Liver (tissue), 9 donors: ENCODE data around the gene BARHL1. TPM values are rescaled to one million over a fixed set of nuclear protein-coding genes. Genes with fewer than 3 reads are reported as not detected.

Source experiments
- DNase-seq: peaks from one replicate; pipeline ENCODE4 v3.0.0-alpha.2; 2017; ENCODE audit warnings: low spot score
- H3K27ac ChIP-seq, 2 donors: one replicate each; pipeline ENCODE4 v1.7.0; 2013; ENCODE audit warnings: inconsistent platforms in 2 of 2, low read length in 2 of 2, control low read depth in 1 of 2, low read depth in 1 of 2, mild to moderate bottlenecking in 1 of 2
- H3K27me3 ChIP-seq, 4 donors: one replicate each; pipeline versions ENCODE4 v1.6.1 to v1.7.0; 2013; ENCODE audit warnings: low read length in 3 of 4, inconsistent platforms in 1 of 4, mild to moderate bottlenecking in 1 of 4, moderate library complexity in 1 of 4; ENCODE audit not compliant: control insufficient read depth in 4 of 4, insufficient read depth in 4 of 4
- H3K36me3 ChIP-seq, 4 donors: one replicate each; pipeline versions ENCODE4 v1.6.1 to v1.7.0; 2013; ENCODE audit warnings: low read length in 3 of 4, mild to moderate bottlenecking in 3 of 4, low read depth in 1 of 4, moderate library complexity in 1 of 4; ENCODE audit not compliant: control insufficient read depth in 4 of 4, insufficient read depth in 3 of 4
- H3K4me1 ChIP-seq, 4 donors: one replicate each; pipeline versions ENCODE4 v1.6.1 to v1.7.0; 2013; ENCODE audit warnings: low read length in 3 of 4, mild to moderate bottlenecking in 3 of 4, moderate library complexity in 1 of 4; ENCODE audit not compliant: control insufficient read depth in 4 of 4, insufficient read depth in 4 of 4
- H3K4me3 ChIP-seq, 3 donors: one replicate each; pipeline versions ENCODE4 v1.6.1 to v1.7.0; 2013; ENCODE audit warnings: low read length in 3 of 3, control low read depth in 1 of 3, low read depth in 1 of 3, mild to moderate bottlenecking in 1 of 3
- H3K9ac ChIP-seq, 2 donors: one replicate each; pipeline ENCODE4 v1.7.0; 2013; ENCODE audit warnings: low read length in 2 of 2, mild to moderate bottlenecking in 2 of 2, moderate library complexity in 2 of 2, control low read depth in 1 of 2, low read depth in 1 of 2
- H3K9me3 ChIP-seq, 4 donors: one replicate each; pipeline versions ENCODE4 v1.6.1 to v1.7.0; 2013; ENCODE audit warnings: low read length in 3 of 4; ENCODE audit not compliant: control insufficient read depth in 4 of 4
- EGR1 ChIP-seq, 2 donors: IDR thresholded peaks; 2 replicates each; pipeline ENCODE4 v1.6.1; 2016 to 2018; ENCODE audit warnings: antibody characterized with exemption in 2 of 2, low read depth in 2 of 2
- FOXA2 ChIP-seq: IDR thresholded peaks from 2 replicates; pipeline ENCODE4 v1.6.1; 2016; ENCODE audit warnings: antibody characterized with exemption
- GABPA ChIP-seq, 2 donors: IDR thresholded peaks in 1 of 2; conservative IDR thresholded peaks in 1 of 2; 2 replicates each; pipeline ENCODE4 v1.6.1; 2016; ENCODE audit warnings: antibody characterized with exemption in 2 of 2, mild to moderate bottlenecking in 1 of 2, moderate library complexity in 1 of 2
- HNF4A ChIP-seq, 2 donors: conservative IDR thresholded peaks; 2 replicates each; pipeline ENCODE4 v1.6.1; 2016; ENCODE audit warnings: antibody characterized with exemption in 2 of 2, mild to moderate bottlenecking in 2 of 2
- HNF4G ChIP-seq: IDR thresholded peaks from 2 replicates; pipeline ENCODE4 v1.6.1; 2016; ENCODE audit warnings: antibody characterized with exemption
- JUND ChIP-seq, 2 donors: IDR thresholded peaks; 2 replicates each; pipeline ENCODE4 v1.6.1; 2016; ENCODE audit warnings: antibody characterized with exemption in 2 of 2
- NR2F2 ChIP-seq: IDR thresholded peaks from 2 replicates; pipeline ENCODE4 v1.6.1; 2016; ENCODE audit warnings: antibody characterized with exemption
- RAD21 ChIP-seq, 2 donors: IDR thresholded peaks; 2 replicates each; pipeline ENCODE4 v1.6.1; 2016; ENCODE audit warnings: antibody characterized with exemption in 2 of 2, mild to moderate bottlenecking in 2 of 2
- RXRA ChIP-seq, 2 donors: IDR thresholded peaks; 2 replicates each; pipeline ENCODE4 v1.6.1; 2017 to 2018; ENCODE audit warnings: antibody characterized with exemption in 2 of 2, mild to moderate bottlenecking in 1 of 2
- SP1 ChIP-seq: IDR thresholded peaks from 2 replicates; pipeline ENCODE4 v1.6.1; 2018; ENCODE audit warnings: antibody characterized with exemption, mild to moderate bottlenecking
- YY1 ChIP-seq: IDR thresholded peaks from 2 replicates; pipeline ENCODE4 v1.6.1; 2016; ENCODE audit warnings: antibody characterized with exemption, mild to moderate bottlenecking
- WGBS: extraction: QIAGEN DNeasy Blood & Tissue Kit; methylation state at CpG from one replicate; pipeline ENCODE4 v1.1.7; 2013; 5-methylcytosine and 5-hydroxymethylcytosine counted together
- polyA plus RNA-seq, 2 donors: library from polyadenylated mRNA; stranded (reverse) in 1 of 2; unstranded in 1 of 2; fragments of 200-250 nt in 1 of 2; fragments of >200 nt in 1 of 2; fragmentation: Nextera tagmentation in 1 of 2; extraction: Ambion mirVana in 1 of 2; gene quantifications; one replicate each; pipeline versions ENCODE4 v1.2.1 to v1.2.3, GENCODE V29; 2013 to 2015
- total RNA-seq, 2 donors: library from RNA; depleted of rRNA; stranded (reverse); fragments of >200 nt; gene quantifications; one replicate each; pipeline ENCODE4 v1.2.3, GENCODE V29; 2014
- TF ChIP-seq, protein P1 (sequence below): fragments of 150-350 bp; IDR thresholded peaks from 2 replicates; pipeline ENCODE4 v1.5.1; 2017; ENCODE audit warnings: improper control_type of control experiment, low read depth, low read length; ENCODE audit not compliant: missing input control
- TF ChIP-seq, protein P2 (sequence below): IDR thresholded peaks from 2 replicates; pipeline ENCODE4 v1.6.1; 2016; ENCODE audit warnings: antibody characterized with exemption
- TF ChIP-seq, protein P3 (sequence below): IDR thresholded peaks from 2 replicates; pipeline ENCODE4 v1.6.1; 2016; ENCODE audit warnings: antibody characterized with exemption
- TF ChIP-seq, protein P4 (sequence below): IDR thresholded peaks from 2 replicates; pipeline ENCODE4 v1.6.1; 2016; ENCODE audit warnings: antibody characterized with exemption
- TF ChIP-seq, protein P5 (sequence below): IDR thresholded peaks from 2 replicates; pipeline ENCODE4 v1.6.1; 2016; ENCODE audit warnings: antibody characterized with exemption, mild to moderate bottlenecking
- donor health status: healthy.
- donor health status: healthy.
- donor health status: healthy.
- donor health status: healthy.
- donor health status: healthy.

The BARHL1 gene
- total and polyA plus RNA-seq, 4 donors = not detected

DNA sequence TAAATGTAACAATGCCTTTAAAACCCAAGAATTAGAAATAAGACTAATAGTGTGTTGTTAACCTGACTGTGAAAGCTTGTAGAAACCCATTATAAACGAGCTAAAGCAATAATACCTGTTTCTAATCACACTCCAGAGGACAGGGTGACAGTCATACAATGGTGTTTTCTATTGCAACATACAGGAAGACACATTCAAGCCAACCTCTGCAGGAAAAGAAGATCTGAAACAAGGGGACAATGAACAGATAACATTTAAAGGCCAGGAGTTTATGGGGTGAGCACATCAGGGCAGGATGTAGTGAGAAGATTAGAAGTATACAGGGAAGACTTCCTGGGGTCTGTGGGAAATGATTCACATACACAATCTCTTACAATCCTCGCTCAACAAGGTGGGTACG lies 13.8 kb downstream of the BARHL1 start:
- TF ChIP-seq HNF4G (no peak), RXRA (IDR thresholded peaks at IDR 0.05) (no peak), YY1 (no peak), RAD21 (IDR thresholded peaks at IDR 0.05) (no peak), HNF4A (conservative IDR thresholded peaks at IDR 0.05) (no peak), SP1 (no peak), NR2F2 (no peak), GABPA (IDR thresholded peaks at IDR 0.05 in 1 of 2, conservative IDR thresholded peaks at IDR 0.05 in 1 of 2) (no peak), FOXA2 (no peak), JUND (IDR thresholded peaks at IDR 0.05) (no peak), EGR1 (IDR thresholded peaks at IDR 0.05; ENCODE audit: low read depth in 2 of 2) (no peak)
- TF ChIP-seq, protein P1, sequence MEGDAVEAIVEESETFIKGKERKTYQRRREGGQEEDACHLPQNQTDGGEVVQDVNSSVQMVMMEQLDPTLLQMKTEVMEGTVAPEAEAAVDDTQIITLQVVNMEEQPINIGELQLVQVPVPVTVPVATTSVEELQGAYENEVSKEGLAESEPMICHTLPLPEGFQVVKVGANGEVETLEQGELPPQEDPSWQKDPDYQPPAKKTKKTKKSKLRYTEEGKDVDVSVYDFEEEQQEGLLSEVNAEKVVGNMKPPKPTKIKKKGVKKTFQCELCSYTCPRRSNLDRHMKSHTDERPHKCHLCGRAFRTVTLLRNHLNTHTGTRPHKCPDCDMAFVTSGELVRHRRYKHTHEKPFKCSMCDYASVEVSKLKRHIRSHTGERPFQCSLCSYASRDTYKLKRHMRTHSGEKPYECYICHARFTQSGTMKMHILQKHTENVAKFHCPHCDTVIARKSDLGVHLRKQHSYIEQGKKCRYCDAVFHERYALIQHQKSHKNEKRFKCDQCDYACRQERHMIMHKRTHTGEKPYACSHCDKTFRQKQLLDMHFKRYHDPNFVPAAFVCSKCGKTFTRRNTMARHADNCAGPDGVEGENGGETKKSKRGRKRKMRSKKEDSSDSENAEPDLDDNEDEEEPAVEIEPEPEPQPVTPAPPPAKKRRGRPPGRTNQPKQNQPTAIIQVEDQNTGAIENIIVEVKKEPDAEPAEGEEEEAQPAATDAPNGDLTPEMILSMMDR = no peak
- TF ChIP-seq, protein P2, sequence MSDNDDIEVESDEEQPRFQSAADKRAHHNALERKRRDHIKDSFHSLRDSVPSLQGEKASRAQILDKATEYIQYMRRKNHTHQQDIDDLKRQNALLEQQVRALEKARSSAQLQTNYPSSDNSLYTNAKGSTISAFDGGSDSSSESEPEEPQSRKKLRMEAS = no peak
- TF ChIP-seq, protein P3, sequence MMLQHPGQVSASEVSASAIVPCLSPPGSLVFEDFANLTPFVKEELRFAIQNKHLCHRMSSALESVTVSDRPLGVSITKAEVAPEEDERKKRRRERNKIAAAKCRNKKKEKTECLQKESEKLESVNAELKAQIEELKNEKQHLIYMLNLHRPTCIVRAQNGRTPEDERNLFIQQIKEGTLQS = no peak
- TF ChIP-seq, protein P4, sequence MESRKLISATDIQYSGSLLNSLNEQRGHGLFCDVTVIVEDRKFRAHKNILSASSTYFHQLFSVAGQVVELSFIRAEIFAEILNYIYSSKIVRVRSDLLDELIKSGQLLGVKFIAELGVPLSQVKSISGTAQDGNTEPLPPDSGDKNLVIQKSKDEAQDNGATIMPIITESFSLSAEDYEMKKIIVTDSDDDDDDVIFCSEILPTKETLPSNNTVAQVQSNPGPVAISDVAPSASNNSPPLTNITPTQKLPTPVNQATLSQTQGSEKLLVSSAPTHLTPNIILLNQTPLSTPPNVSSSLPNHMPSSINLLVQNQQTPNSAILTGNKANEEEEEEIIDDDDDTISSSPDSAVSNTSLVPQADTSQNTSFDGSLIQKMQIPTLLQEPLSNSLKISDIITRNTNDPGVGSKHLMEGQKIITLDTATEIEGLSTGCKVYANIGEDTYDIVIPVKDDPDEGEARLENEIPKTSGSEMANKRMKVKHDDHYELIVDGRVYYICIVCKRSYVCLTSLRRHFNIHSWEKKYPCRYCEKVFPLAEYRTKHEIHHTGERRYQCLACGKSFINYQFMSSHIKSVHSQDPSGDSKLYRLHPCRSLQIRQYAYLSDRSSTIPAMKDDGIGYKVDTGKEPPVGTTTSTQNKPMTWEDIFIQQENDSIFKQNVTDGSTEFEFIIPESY = no peak
- TF ChIP-seq, protein P5, sequence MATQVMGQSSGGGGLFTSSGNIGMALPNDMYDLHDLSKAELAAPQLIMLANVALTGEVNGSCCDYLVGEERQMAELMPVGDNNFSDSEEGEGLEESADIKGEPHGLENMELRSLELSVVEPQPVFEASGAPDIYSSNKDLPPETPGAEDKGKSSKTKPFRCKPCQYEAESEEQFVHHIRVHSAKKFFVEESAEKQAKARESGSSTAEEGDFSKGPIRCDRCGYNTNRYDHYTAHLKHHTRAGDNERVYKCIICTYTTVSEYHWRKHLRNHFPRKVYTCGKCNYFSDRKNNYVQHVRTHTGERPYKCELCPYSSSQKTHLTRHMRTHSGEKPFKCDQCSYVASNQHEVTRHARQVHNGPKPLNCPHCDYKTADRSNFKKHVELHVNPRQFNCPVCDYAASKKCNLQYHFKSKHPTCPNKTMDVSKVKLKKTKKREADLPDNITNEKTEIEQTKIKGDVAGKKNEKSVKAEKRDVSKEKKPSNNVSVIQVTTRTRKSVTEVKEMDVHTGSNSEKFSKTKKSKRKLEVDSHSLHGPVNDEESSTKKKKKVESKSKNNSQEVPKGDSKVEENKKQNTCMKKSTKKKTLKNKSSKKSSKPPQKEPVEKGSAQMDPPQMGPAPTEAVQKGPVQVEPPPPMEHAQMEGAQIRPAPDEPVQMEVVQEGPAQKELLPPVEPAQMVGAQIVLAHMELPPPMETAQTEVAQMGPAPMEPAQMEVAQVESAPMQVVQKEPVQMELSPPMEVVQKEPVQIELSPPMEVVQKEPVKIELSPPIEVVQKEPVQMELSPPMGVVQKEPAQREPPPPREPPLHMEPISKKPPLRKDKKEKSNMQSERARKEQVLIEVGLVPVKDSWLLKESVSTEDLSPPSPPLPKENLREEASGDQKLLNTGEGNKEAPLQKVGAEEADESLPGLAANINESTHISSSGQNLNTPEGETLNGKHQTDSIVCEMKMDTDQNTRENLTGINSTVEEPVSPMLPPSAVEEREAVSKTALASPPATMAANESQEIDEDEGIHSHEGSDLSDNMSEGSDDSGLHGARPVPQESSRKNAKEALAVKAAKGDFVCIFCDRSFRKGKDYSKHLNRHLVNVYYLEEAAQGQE = no peak
- DNase-seq = no peak
- no peaks in the 10 kb centered on the region for H3K9me3 ChIP-seq
- 71% methylated on average over 3 of the region's 3 CpGs for WGBS
- H3K9ac ChIP-seq = no peak overlapping the region
- H3K27ac ChIP-seq = no peak overlapping the region
- H3K4me1 ChIP-seq = no peaks in the 10 kb centered on the region
- H3K4me3 ChIP-seq = no peak overlapping the region
- peaks cover 2 to 37% (median 27%) of the 10 kb centered on the region in 4 donors for H3K36me3 ChIP-seq
- H3K27me3 ChIP-seq = peaks cover 0 to 3% (median 0%) of the 10 kb centered on the region in 4 donors
